A549 (cell line): ENCODE measurements around the gene ZMIZ2. TPM values are rescaled to one million over a fixed set of nuclear protein-coding genes. Genes with fewer than 3 reads are reported as not detected.
A peak's percentile ranks its signal among the peaks of the same experiment; 100 is the strongest.

ENCODE experiments used
- ATAC-seq, 2 experiments: fragments of 200-7000 bp in 1 of 2; fragments of >200 bp in 1 of 2; cut with Nextera tagmentation in 1 of 2; cut with Tn5 transposase in 1 of 2; 3 replicates each; pipeline versions ENCODE4 v1.8.0 to v1.9.1; 2018 to 2020; ENCODE audit warnings: mild to moderate bottlenecking in 1 of 2, moderate library complexity in 1 of 2
- CTCF ChIA-PET: fragments of 300-600 bp; sonication (Branson Sonifier 250); formaldehyde crosslinking; extraction: SDS; loops from one replicate; lab custom pipeline; 2021; ENCODE audit warnings: antibody characterized with exemption, inconsistent platforms; lab: Yijun Ruan, JAX
- POLR2A ChIA-PET: fragments of 350-600 bp; formaldehyde crosslinking; extraction: SDS; loops from one replicate; lab custom pipeline; 2021; ENCODE audit warnings: antibody characterized with exemption, inconsistent platforms; lab: Yijun Ruan, JAX
- DNase-seq, 2 experiments: peaks; one replicate each; pipeline versions ENCODE4 v3.0.0 to v3.0.0-alpha.2; 2011 to 2016; ENCODE audit warnings: low read depth in 1 of 2, low spot score in 1 of 2
- FAIRE-seq: peaks from 2 replicates; lab custom pipeline; 2011; peaks lifted over from hg19 to GRCh38; lab: Jason Lieb, UNC
- H3K27ac ChIP-seq, 2 experiments: fragments of >200 bp; sonication (Bioruptor Twin); formaldehyde crosslinking; 3 replicates each; pipeline ENCODE4 v1.5.1; 2016 to 2017
- H3K4me1 ChIP-seq: fragments of >200 bp; sonication (Bioruptor Twin); formaldehyde crosslinking; 3 replicates; pipeline ENCODE4 v1.6.1; 2016
- H3K4me2 ChIP-seq: fragments of >200 bp; sonication (Bioruptor Twin); formaldehyde crosslinking; 3 replicates; pipeline ENCODE4 v1.6.1; 2016
- H3K4me3 ChIP-seq: fragments of >200 bp; sonication (Bioruptor Twin); formaldehyde crosslinking; 3 replicates; pipeline ENCODE4 v1.5.1; 2016
- H3K9me3 ChIP-seq: fragments of >200 bp; sonication (Bioruptor Twin); formaldehyde crosslinking; 3 replicates; pipeline ENCODE4 v1.6.1; 2016
- CHD2 ChIP-seq: fragments of 150-350 bp; IDR thresholded peaks from 2 replicates; pipeline ENCODE4 v1.6.1; 2014; ENCODE audit warnings: low read length; ENCODE audit not compliant: partially characterized antibody
- HEYL ChIP-seq: fragments of 250-450 bp; sonication (Bioruptor Pico); IDR thresholded peaks from 2 replicates; pipeline ENCODE4 v1.8.0; 2021; ENCODE audit warnings: mild to moderate bottlenecking, moderate library complexity
- KDM1A ChIP-seq: fragments of 200-600 bp; sonication (generic); IDR thresholded peaks from 2 replicates; pipeline ENCODE4 v1.6.1; 2016; ENCODE audit warnings: low read depth, mild to moderate bottlenecking
- NR3C1 ChIP-seq: fragments of >200 bp; sonication (Bioruptor Twin); formaldehyde crosslinking; IDR thresholded peaks from 3 replicates; pipeline ENCODE4 v1.6.1; 2017
- PHF8 ChIP-seq: fragments of 200-600 bp; sonication (generic); IDR thresholded peaks from 2 replicates; pipeline ENCODE4 v1.6.1; 2016; ENCODE audit warnings: low read depth, mild to moderate bottlenecking, antibody characterized with exemption, moderate library complexity, borderline replicate concordance
- POLR2A ChIP-seq: IDR thresholded peaks from 2 replicates; pipeline ENCODE4 v1.6.1; 2012; ENCODE audit warnings: mild to moderate bottlenecking, low read length
- RARB ChIP-seq: fragments of 250-450 bp; sonication (Bioruptor Pico); IDR thresholded peaks from 2 replicates; pipeline ENCODE4 v1.8.0; 2021; ENCODE audit warnings: mild to moderate bottlenecking, moderate library complexity
- RCOR1 ChIP-seq: fragments of 150-350 bp; IDR thresholded peaks from 2 replicates; pipeline ENCODE4 v1.6.1; 2014; ENCODE audit warnings: antibody characterized with exemption, low read length, low read depth
- RFX5 ChIP-seq: fragments of 450-650 bp; IDR thresholded peaks from 2 replicates; pipeline ENCODE4 v1.7.1; 2014; ENCODE audit warnings: antibody characterized with exemption, mild to moderate bottlenecking, moderate library complexity
- RNF2 ChIP-seq: fragments of 200-600 bp; sonication (generic); IDR thresholded peaks from 2 replicates; pipeline ENCODE4 v1.6.1; 2016; ENCODE audit warnings: low read depth, mild to moderate bottlenecking, antibody characterized with exemption, moderate library complexity, borderline replicate concordance
- TP53 ChIP-seq: fragments of 250-450 bp; sonication (Bioruptor Pico); IDR thresholded peaks from 2 replicates; pipeline ENCODE4 v1.5.0; 2021; ENCODE audit warnings: mild to moderate bottlenecking, moderate library complexity
- ZNF302 ChIP-seq: fragments of 250-450 bp; sonication (Bioruptor Pico); IDR thresholded peaks from 2 replicates; pipeline ENCODE4 v1.9.0; 2021; ENCODE audit warnings: inconsistent platforms, mild to moderate bottlenecking, moderate library complexity
- WGBS: methylation state at CpG from one replicate; pipeline ENCODE4 v1.1.6; 2017; ENCODE audit errors: missing lambda C conversion rate; 5-methylcytosine and 5-hydroxymethylcytosine counted together
- polyA plus RNA-seq, 4 experiments: library from polyadenylated mRNA; depleted of rRNA in 3 of 4; stranded (reverse); fragments of >200 nt; fragmentation: RNase III in 1 of 4; extraction: RNeasy Plus Mini Kit Qiagen cat#74134 plus additional on column Dnase treatment in 1 of 4; gene quantifications; 2 replicates in 3 of 4; 3 replicates in 1 of 4; pipeline ENCODE4 v1.2.3, GENCODE V29; 2011 to 2017
- TF ChIP-seq, protein P1 (sequence below): fragments of >200 bp; sonication (Bioruptor Twin); formaldehyde crosslinking; IDR thresholded peaks from 3 replicates; pipeline ENCODE4 v1.5.1; 2016
- TF ChIP-seq, protein P2 (sequence below): fragments of 250-450 bp; sonication (Bioruptor Pico); IDR thresholded peaks from 2 replicates; pipeline ENCODE4 v1.5.0; 2021; ENCODE audit warnings: mild to moderate bottlenecking, moderate library complexity, borderline replicate concordance
- TF ChIP-seq, protein P3 (sequence below): fragments of 150-350 bp; IDR thresholded peaks from 2 replicates; pipeline ENCODE4 v1.6.1; 2014; ENCODE audit warnings: low read depth, mild to moderate bottlenecking, low read length

The ZMIZ2 gene
- polyA plus RNA-seq, 2 of the 4 experiments (the other 2 are of a cell fraction), result 4.3 to 21.7 TPM

DNA sequence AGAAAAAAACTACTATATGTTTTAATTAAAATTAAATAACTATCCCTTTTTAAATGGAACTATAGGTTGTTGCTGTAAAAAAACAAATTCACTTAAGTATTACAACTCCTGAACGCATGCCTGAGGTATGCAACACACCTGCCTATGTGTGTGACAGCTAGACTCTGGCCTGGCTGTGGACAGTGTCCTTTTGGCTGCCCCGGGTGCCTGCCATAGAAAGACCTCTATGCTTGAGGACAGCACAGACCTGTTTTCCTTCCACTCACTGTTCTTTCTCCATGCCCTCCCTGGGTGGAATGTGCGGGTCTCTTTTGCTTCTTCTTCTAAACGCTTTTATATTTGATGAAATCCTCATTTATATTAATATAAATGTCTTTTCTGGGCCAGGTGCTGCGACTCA lies 41.3 kb downstream of the ZMIZ2 start:
- WGBS, result 85% methylated on average over 5 of the region's 5 CpGs
- Histone ChIP-seq H3K4me1 (peaks cover 11% of the 10 kb centered on the region; the same call in 2 of the 3 replicates), H3K4me2 (no peak overlapping the region), H3K9me3 (no peaks in the 10 kb centered on the region; the same call in 2 of the 3 replicates), H3K4me3 (no peak overlapping the region), H3K27ac (no peak overlapping the region)
- ATAC-seq (no peak), DNase-seq (no peak), FAIRE-seq (no peak)
- TF ChIP-seq RFX5, result no peak
- TF ChIP-seq RCOR1, result no peak
- no peak for TF ChIP-seq HEYL (CRISPR knock-in tag)
- ChIA-PET CTCF (no interaction called here), POLR2A (no interaction called here)

DNA sequence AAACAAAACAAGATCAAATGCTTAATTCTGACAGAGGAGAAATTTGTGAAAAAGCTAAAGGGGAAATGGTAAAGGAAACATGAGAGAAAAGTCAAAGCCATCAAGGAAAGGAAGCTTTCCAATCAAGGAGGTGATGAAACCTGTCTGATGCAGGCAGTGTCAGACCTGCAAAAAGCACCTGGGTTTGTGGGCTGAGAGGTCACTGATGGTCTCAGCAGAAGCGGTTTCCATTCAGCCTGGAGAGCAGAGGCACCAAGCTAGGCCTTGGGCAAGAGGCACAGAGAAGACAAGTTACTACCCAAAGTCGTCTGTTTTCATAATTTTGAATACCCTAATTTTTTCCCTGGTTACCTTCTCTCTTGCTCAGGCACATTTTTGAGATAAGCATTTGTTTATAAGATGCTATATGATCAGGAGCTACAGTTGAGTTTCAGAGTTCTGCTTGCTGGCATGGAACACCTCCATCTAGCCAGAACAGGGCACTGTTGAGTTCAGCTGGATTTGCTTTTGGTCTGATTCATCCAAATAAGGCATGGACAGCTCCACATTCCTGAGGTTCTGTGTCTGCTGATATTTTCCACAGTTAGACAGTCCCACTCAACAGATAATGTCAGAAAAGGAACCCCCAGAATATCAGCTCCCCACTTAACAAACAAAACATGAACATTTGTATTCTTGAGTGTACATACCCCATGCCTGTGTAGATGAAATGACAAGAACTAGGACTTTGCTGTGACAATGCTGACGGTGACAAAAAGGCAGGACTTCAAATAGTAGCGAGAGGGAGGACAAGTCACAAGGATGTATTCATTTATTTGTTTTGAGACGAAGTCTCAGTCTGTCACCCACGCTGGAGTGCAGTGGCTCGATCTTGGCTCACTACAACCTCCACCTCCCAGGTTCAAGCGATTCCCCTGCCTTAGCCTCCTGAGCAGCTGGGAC lies 42.9 kb downstream of the ZMIZ2 start:
- peaks cover 12% of the 10 kb centered on the region; the same call in 2 of the 3 replicates for H3K4me1 ChIP-seq
- ATAC-seq (no peak), FAIRE-seq (no peak), DNase-seq (no peak)
- no peak overlapping the region for H3K27ac ChIP-seq
- WGBS, result 83% methylated on average over 8 of the region's 8 CpGs
- ChIA-PET CTCF (interaction anchor here (0.9 to 2.2 kb wide), 8 partner anchors 17 to 203 kb away, joined by 3 to 6 read pairs (median 3); no protein-coding TSS in a partner anchor), POLR2A (interaction anchor here (1.1 kb wide), 1 partner anchor 56 kb away, joined by 3 read pairs; the partner anchor contains the start of gene H2AZ2)
- no peak for TF ChIP-seq POLR2A
- TF ChIP-seq CHD2, result no peak
- no peak for TF ChIP-seq ZNF302 (CRISPR knock-in tag)
- TF ChIP-seq, protein P1, sequence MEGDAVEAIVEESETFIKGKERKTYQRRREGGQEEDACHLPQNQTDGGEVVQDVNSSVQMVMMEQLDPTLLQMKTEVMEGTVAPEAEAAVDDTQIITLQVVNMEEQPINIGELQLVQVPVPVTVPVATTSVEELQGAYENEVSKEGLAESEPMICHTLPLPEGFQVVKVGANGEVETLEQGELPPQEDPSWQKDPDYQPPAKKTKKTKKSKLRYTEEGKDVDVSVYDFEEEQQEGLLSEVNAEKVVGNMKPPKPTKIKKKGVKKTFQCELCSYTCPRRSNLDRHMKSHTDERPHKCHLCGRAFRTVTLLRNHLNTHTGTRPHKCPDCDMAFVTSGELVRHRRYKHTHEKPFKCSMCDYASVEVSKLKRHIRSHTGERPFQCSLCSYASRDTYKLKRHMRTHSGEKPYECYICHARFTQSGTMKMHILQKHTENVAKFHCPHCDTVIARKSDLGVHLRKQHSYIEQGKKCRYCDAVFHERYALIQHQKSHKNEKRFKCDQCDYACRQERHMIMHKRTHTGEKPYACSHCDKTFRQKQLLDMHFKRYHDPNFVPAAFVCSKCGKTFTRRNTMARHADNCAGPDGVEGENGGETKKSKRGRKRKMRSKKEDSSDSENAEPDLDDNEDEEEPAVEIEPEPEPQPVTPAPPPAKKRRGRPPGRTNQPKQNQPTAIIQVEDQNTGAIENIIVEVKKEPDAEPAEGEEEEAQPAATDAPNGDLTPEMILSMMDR, result no peak
- no peak for TF ChIP-seq NR3C1
- no peak for TF ChIP-seq RNF2
- TF ChIP-seq PHF8, result no peak
- no peak for TF ChIP-seq RARB (CRISPR knock-in tag)
- TF ChIP-seq TP53 (CRISPR knock-in tag), result no peak
- TF ChIP-seq, protein P2, sequence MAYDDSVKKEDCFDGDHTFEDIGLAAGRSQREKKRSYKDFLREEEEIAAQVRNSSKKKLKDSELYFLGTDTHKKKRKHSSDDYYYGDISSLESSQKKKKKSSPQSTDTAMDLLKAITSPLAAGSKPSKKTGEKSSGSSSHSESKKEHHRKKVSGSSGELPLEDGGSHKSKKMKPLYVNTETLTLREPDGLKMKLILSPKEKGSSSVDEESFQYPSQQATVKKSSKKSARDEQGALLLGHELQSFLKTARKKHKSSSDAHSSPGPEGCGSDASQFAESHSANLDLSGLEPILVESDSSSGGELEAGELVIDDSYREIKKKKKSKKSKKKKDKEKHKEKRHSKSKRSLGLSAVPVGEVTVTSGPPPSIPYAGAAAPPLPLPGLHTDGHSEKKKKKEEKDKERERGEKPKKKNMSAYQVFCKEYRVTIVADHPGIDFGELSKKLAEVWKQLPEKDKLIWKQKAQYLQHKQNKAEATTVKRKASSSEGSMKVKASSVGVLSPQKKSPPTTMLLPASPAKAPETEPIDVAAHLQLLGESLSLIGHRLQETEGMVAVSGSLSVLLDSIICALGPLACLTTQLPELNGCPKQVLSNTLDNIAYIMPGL (CRISPR knock-in tag), result no peak
- no peaks in the 10 kb centered on the region for H3K9me3 ChIP-seq
- no peak overlapping the region for H3K4me3 ChIP-seq
- H3K4me2 ChIP-seq, result no peak overlapping the region

DNA sequence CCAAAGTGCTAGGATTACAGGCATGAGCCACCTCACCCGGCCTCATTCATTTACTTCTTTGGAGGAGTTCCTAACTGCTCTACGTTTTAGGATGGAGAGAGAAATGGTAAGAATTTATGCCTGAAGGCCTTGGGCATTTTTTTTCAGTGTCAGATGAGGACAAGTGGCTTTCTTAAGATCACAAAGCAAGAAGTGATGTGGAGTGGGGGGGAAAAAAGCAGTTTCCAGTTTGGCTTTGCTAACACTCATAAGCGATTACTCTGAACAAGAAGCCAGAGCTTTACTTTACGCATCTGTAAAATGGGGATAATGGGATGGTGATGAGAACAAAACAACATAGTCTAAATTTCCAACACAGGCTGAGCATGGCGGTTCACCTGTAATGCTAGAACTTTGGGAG lies 45.3 kb downstream of the ZMIZ2 start:
- no peak overlapping the region for H3K4me2 ChIP-seq
- no peak overlapping the region for H3K4me3 ChIP-seq
- H3K27ac ChIP-seq, result no peak overlapping the region
- ChIA-PET POLR2A (interaction anchor here (0.6 kb wide), 1 partner anchor 38 kb away, joined by 3 read pairs; no protein-coding TSS in a partner anchor), CTCF (interaction anchor here (0.7 to 1.7 kb wide), 4 partner anchors 53 to 504 kb away, joined by 3 to 6 read pairs (median 4); partner anchors contain the start of gene H2AZ2)
- TF ChIP-seq, protein P3, sequence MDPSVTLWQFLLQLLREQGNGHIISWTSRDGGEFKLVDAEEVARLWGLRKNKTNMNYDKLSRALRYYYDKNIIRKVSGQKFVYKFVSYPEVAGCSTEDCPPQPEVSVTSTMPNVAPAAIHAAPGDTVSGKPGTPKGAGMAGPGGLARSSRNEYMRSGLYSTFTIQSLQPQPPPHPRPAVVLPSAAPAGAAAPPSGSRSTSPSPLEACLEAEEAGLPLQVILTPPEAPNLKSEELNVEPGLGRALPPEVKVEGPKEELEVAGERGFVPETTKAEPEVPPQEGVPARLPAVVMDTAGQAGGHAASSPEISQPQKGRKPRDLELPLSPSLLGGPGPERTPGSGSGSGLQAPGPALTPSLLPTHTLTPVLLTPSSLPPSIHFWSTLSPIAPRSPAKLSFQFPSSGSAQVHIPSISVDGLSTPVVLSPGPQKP, result no peak
- peak; percentile 70; the same call in 1 of the 2 replicates for TF ChIP-seq KDM1A
- FAIRE-seq, result no peak
- ATAC-seq, result no peak
- 61% methylated on average over 5 of the region's 5 CpGs for WGBS
- DNase-seq, result peak in 1 of 2 experiments; percentile 32
- H3K9me3 ChIP-seq, result no peaks in the 10 kb centered on the region
- H3K4me1 ChIP-seq, result peaks cover 17% of the 10 kb centered on the region
